ENCODE data around the gene TMEM175.
"Not testable (repeated sequence)": the region's sequence is repeated elsewhere in the genome, so short reads cannot be mapped to it uniquely, and the experiment has no call there.

The TMEM175 gene

DNA sequence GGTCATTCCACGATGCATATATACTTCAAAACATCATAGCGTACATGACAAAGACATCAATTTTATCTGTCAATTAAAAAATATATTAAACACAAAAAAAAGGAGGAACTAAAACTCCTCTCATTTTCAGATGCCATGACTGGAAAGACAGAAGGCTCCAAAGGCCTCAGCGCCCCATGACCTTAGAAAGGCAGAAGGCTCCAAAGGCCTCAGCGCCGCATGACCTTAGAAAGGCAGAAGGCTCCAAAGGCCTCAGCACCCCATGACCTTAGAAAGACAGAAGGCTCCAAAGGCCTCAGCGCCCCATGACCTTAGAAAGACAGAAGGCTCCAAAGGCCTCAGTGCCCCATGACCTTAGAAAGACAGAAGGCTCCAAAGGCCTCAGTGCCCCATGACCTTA lies 13.7 kb upstream of the TMEM175 start:
- not testable (repeated sequence) for DNase-seq

- DNase-seq, result not testable (repeated sequence)
Measured at GRCh38 chr4:919004-919680, 13.1 kb upstream of the TMEM175 start.

GRCh38 chr4:921830-922331 lies 10.4 kb upstream of the TMEM175 start:
- no peak for DNase-seq

DNA sequence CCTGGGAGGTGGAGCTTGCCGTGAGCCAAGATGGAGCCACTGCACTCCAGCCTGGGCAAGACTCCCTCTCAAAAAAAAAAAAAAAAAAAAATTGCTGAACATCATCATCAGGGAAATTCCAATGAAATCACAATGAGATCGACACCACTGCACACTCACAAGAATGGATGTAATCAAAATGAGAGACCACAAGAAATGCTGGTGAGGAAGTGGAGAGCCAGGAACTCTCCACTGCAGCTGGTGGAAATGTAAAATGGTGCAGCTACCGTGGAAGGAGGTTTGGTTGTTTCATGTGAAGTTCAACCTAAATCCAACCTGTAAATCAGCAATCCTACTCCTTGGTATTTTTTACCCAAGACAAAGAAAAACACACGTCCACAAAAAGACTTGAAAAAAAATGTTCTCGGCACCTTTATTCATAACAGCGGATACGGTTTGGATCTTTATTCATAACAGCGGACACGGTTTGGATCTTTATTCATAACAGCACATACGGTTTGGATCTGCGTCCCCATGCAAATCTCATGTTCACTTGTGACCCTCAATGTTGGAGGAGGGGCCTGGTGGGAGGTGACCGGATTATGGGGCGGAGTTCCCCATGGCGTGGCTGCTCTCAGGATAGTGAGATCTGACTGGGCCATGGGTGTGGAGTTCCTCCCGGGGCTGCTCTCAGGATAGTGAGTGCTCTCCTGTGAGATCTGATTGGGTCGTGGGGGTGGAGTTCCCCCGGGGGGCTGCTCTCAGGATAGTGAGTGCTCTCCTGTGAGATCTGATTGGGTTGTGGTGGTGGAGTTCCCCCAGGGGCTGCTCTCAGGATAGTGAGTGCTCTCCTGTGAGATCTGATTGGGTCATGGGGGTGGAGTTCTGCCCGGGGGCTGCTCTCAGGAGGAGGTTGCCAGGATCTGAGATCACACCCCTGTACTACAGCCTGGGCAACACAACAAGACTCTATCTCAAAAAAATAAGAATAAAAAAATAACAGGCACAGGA lies 7.9 kb upstream of the TMEM175 start:
- DNase-seq, result peak; percentile 44

- DNase-seq, result no peak
Measured at GRCh38 chr4:925171-925570, 7.1 kb upstream of the TMEM175 start.

GRCh38 chr4:925771-926500 lies 6.3 kb upstream of the TMEM175 start:
- DNase-seq, result no peak

GRCh38 chr4:926538-926937 lies 5.7 kb upstream of the TMEM175 start:
- no peak for DNase-seq

- DNase-seq, result not testable (repeated sequence)
Measured at GRCh38 chr4:927566-927965, 4.7 kb upstream of the TMEM175 start.

- no peak for DNase-seq
Measured at GRCh38 chr4:929096-929765, 3.0 kb upstream of the TMEM175 start.

DNA sequence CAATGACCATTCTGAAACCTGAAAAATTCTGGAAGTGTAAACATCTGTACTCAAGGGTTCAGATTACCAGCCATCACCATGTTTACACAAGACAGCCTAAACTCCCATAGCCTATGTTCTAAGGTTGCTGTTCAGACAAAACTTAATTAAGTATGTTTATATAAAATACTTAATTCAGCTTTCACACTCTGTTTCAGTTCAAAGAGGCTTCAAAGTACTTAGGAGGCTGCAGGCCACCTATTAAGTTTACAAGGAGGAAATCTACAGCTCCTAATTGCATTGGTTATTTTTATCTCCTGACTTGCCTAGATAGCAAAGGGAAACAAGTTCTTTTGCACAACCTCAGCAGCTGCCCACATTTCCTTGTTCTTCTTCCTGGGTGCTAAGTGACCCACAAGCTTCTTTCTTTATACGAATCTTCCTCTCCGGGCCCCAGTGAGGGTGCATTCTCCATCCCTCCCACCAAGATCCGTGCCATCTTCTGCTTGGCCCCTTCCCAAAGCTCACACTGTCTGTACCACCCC lies 2.2 kb upstream of the TMEM175 start:
- no peak for DNase-seq

- no peak for DNase-seq
Measured at GRCh38 chr4:930827-931193, 1.4 kb upstream of the TMEM175 start.

GRCh38 chr4:931194-931959 lies 883 bp upstream of the TMEM175 start:
- DNase-seq, result peak; percentile 16

GRCh38 chr4:932713-933070 lies 432 bp downstream of the TMEM175 start:
- no peak for DNase-seq

DNA sequence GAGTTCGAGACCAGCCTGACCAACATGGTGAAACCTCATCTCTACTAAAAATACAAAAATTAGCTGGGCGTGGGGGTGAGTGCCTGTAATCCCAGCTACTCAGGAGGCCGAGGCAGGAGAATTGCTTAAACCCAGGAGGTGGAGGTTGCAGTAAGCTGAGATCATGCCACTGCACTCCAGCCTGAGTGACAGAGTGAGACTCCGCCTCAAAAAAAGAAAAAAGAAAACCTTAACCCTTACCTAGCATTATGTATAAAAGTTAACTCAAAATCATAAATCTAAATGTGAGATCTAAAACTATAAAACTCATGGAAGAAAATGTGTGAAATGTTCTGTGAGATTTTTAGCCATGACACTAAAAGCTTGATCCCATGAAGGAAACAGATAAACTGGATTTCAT lies 7.2 kb downstream of the TMEM175 start:
- not testable (repeated sequence) for DNase-seq

DNA sequence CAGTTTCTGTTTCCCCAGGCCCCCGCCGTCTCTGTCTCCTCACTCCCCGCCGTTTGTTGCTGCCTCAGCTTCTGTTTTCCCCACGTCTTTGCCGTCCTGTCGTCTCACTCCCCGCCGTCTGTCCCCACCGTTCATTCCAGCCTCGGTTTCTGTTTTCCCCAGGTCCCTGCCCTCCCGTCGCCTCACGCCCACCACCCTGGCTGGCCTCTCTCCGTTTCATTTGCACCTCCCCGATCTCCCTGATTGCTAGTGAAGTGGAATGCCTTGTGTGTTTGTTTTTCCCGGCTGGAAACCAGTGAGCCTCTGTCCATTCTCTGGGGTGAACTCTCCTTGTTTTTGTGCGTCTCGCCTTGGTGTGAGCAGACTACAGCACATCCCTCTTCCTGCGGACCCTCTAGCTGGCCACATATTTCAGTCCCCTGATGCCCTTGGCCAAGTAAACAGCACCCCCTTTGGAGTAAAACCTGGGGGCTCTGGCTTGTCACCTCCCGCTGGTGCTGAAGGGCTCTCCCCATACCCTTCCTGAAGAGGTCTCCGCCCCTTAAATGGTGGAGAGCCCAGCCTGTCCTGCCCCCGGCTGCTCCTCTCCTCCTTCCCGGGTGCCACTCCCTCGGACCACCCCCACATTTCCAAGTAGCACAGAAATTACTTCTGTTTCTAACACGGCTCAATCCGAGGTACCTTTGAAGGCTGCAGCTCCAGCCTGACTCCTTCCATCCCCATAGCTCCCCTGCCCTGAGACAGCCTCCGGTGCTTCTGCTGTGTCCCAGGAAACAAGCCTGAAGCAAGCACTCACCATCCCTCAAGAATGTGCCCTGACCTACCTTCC lies 13.2 kb downstream of the TMEM175 start:
- no peak for DNase-seq

GRCh38 chr4:946103-946450 lies 13.8 kb downstream of the TMEM175 start:
- no peak for DNase-seq

DNA sequence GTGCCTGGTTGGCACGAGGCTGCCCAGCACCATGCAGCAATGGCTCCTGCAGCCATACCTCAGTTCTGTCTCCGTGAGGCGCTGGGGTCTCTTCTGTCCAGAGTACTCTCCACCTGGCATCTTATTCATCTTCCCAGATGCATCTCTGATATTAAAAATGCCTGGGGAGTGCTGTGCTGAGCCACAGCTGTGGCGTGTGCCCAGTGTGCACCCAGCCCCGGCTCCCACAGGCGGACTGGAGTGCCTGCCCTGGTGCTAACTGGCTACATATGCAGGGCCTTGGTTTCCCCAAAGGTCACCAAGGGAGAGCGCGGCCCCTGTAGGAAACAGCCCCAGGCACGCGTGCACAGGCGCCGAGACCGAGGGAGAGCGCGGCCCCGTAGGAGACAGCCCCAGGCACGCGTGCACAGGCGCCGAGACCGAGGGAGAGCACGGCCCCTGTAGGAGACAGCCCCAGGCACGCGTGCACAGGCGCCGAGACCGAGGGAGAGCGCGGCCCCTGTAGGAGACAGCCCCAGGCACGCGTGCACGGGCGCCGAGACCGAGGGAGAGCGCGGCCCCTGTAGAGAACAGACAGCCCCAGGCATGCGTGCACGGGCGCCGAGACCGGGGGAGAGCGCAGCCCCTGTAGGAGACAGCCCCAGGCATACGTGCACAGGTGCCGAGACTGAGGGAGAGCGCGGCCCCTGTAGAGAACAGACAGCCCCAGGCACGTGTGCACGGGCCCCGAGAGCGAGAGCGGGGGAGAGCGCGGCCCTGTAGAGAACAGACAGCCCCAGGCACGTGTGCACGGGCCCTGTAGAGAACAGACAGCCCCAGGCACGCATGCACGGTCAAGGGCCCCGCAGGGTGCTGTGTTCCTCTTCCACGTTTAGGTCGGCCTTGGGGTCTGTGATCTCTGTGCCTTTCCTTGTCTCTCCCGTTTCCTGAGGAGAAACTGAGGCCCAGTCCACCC lies 14.5 kb downstream of the TMEM175 start:
- DNase-seq, result no peak

DNA sequence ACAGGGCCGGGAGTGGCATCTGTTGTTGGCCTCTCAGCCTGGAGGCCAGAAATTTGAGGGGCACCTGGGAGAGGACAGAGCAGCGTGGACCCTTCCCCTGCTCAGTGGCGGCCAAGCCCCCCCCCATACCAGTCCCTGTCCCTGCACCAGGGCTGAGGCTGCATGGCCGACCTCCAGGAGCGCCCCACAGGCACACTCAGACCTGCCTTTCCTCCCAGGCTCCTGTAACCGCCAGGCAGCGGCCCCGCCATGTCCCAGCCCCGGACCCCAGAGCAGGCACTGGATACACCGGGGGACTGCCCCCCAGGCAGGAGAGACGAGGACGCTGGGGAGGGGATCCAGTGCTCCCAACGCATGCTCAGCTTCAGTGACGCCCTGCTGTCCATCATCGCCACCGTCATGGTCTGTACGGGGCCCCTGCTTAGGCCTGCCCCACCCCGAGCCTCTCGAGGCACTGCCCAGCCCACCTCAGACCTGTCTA lies 15.3 kb downstream of the TMEM175 start:
- no peak for DNase-seq
